K562 (cell line): ENCODE results near the gene ZKSCAN7.

Experiments
- ADNP ChIP-seq: fragments of 200-800 bp; sonication (Bioruptor generic); IDR thresholded peaks from 2 replicates; pipeline ENCODE4 v1.6.1; 2016; ENCODE audit warnings: missing genetic modification characterization, missing compliant biosample characterization
- CREM ChIP-seq: IDR thresholded peaks from 2 replicates; pipeline ENCODE4 v1.6.1; 2014; ENCODE audit warnings: antibody characterized with exemption, low read depth
- EHMT2 ChIP-seq: fragments of 450-650 bp; IDR thresholded peaks from 2 replicates; pipeline ENCODE4 v1.6.1; 2018; ENCODE audit warnings: antibody characterized with exemption
- EZH2 ChIP-seq: IDR thresholded peaks from 2 replicates; pipeline ENCODE4 v1.6.1; 2012; ENCODE audit warnings: low read depth, mild to moderate bottlenecking, inconsistent platforms, low read length, borderline replicate concordance
- HEY1 ChIP-seq: fragments of 250-450 bp; sonication (Bioruptor Pico); IDR thresholded peaks from 2 replicates; pipeline ENCODE4 v1.5.0; 2020; ENCODE audit warnings: mild to moderate bottlenecking, moderate library complexity, borderline replicate concordance
- MXD1 ChIP-seq: fragments of 250-450 bp; sonication (Bioruptor Pico); IDR thresholded peaks from 2 replicates; pipeline ENCODE4 v1.8.0; 2021; ENCODE audit warnings: borderline replicate concordance, mild to moderate bottlenecking, moderate library complexity; ENCODE audit not compliant: poor library complexity, severe bottlenecking
- NCOA2 ChIP-seq, 2 experiments: fragments of 450-650 bp; IDR thresholded peaks; 2 replicates each; pipeline ENCODE4 v1.6.1; 2018; ENCODE audit warnings: mild to moderate bottlenecking in 2 of 2, moderate library complexity in 1 of 2; ENCODE audit not compliant: partially characterized antibody in 2 of 2
- NRF1 ChIP-seq, 2 experiments: fragments of 450-650 bp; IDR thresholded peaks in 1 of 2; conservative IDR thresholded peaks in 1 of 2; 2 replicates each; pipeline ENCODE4 v1.6.1; 2014; ENCODE audit warnings: mild to moderate bottlenecking in 2 of 2
- POLR2A ChIP-seq: fragments of 450-650 bp; conservative IDR thresholded peaks from 2 replicates; pipeline ENCODE4 v1.6.1; 2016
- ZNF395 ChIP-seq: fragments of 200-800 bp; sonication (Bioruptor generic); IDR thresholded peaks from 2 replicates; pipeline ENCODE4 v1.6.1; 2017; ENCODE audit warnings: missing genetic modification characterization, missing compliant biosample characterization
- TF ChIP-seq, protein P1 (sequence below), 3 experiments: IDR thresholded peaks in 2 of 3; conservative IDR thresholded peaks in 1 of 3; 2 replicates each; pipeline ENCODE4 v1.5.1; 2011 to 2012; ENCODE audit warnings: low read length in 3 of 3, mild to moderate bottlenecking in 3 of 3, control low read depth in 2 of 3, improper control_type of control experiment in 1 of 3, inconsistent platforms in 1 of 3, low read depth in 1 of 3, mixed read lengths in 1 of 3, moderate library complexity in 1 of 3; ENCODE audit not compliant: insufficient read depth in 2 of 3

DNA sequence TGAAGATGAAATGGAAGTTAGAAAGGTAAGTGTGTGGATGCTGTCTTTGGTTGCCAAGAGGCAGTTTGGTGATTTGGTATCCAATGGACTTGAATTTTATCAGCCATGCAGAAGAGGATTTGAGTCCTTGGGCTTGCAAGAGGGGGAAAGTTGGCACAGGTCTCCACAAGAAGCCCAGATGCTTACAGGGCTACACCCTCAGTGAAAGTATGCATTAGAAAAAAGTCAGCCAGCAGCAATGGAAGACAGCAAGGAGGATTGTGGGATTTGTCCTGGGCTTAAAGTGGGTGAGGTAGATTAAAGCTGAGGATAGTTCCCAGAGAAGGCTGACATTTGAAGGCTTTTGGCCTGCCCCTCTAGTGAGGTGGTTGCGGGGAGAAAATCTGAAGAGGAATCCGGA lies 46.8 kb downstream of the ZKSCAN7 start:
- TF ChIP-seq CREM (no peak), ADNP (no peak), MXD1 (CRISPR knock-in tag) (no peak), POLR2A (no peak), NCOA2 (IDR thresholded peaks at IDR 0.05; ENCODE audit: partially characterized antibody in 2 of 2) (no peak), ZNF395 (CRISPR knock-in tag) (no peak), EHMT2 (no peak), EZH2 (no peak), NRF1 (conservative IDR thresholded peaks at IDR 0.05 in 1 of 2, IDR thresholded peaks at IDR 0.05 in 1 of 2) (no peak), HEY1 (no peak)
- TF ChIP-seq, protein P1, sequence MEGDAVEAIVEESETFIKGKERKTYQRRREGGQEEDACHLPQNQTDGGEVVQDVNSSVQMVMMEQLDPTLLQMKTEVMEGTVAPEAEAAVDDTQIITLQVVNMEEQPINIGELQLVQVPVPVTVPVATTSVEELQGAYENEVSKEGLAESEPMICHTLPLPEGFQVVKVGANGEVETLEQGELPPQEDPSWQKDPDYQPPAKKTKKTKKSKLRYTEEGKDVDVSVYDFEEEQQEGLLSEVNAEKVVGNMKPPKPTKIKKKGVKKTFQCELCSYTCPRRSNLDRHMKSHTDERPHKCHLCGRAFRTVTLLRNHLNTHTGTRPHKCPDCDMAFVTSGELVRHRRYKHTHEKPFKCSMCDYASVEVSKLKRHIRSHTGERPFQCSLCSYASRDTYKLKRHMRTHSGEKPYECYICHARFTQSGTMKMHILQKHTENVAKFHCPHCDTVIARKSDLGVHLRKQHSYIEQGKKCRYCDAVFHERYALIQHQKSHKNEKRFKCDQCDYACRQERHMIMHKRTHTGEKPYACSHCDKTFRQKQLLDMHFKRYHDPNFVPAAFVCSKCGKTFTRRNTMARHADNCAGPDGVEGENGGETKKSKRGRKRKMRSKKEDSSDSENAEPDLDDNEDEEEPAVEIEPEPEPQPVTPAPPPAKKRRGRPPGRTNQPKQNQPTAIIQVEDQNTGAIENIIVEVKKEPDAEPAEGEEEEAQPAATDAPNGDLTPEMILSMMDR (IDR thresholded peaks at IDR 0.05 in 2 of 3, conservative IDR thresholded peaks at IDR 0.05 in 1 of 3; ENCODE audit: insufficient read depth in 2 of 3, low read depth in 1 of 3, low read length in 3 of 3), result no peak
